Measurements from ENCODE around the gene SNRPE. TPM values are rescaled to one million over a fixed set of nuclear protein-coding genes. Genes with fewer than 3 reads are reported as not detected.

SNRPE gene
- total and polyA plus RNA-seq, 4 donors, result 49.3 to 141 (median 116) TPM

Small RNAs within 50 kb of the gene (small RNA-seq; reads per million reads assigned to genes)
- not detected for gene HSPE1P6 (ENCODE audit: low replicate concordance)

Other genes starting within 250 kb of the SNRPE start
- 100 to 1,000 TPM in 1 of 2 donors, 10 to 100 TPM in 1; 87.9 to 111 TPM for gene ATP2B4, start 234.8 kb upstream of the SNRPE start, total RNA-seq
- gene ATP2B4, start 234.8 kb upstream of the SNRPE start, polyA plus RNA-seq (ENCODE audit: insufficient read length in 2 of 2), result 100 to 1,000 TPM; 126 to 129 TPM
- gene LAX1, start 96.4 kb upstream of the SNRPE start, total RNA-seq, result under 1 TPM; 0.11 to 0.20 TPM
- gene LAX1, start 96.4 kb upstream of the SNRPE start, polyA plus RNA-seq (ENCODE audit: insufficient read length in 2 of 2), result under 1 TPM in 1 of 2 donors, not detected in 1; 0.12 TPM
- gene ZBED6, start 66.0 kb upstream of the SNRPE start, total RNA-seq, result 10 to 100 TPM; 17.7 to 29.1 TPM
- gene ZBED6, start 66.0 kb upstream of the SNRPE start, polyA plus RNA-seq (ENCODE audit: insufficient read length in 2 of 2), result 1 to 10 TPM; 3.1 to 9.4 TPM
- 100 to 1,000 TPM in 1 of 2 donors, 10 to 100 TPM in 1; 95.3 to 118 TPM for gene ZC3H11A, start 66.0 kb upstream of the SNRPE start, total RNA-seq
- 10 to 100 TPM; 96.6 to 97.6 TPM for gene ZC3H11A, start 66.0 kb upstream of the SNRPE start, polyA plus RNA-seq (ENCODE audit: insufficient read length in 2 of 2)
- 10 to 100 TPM in 1 of 2 donors, 1 to 10 TPM in 1; 8.4 to 21.2 TPM for gene SOX13, start 211.5 kb downstream of the SNRPE start, total RNA-seq
- gene SOX13, start 211.5 kb downstream of the SNRPE start, polyA plus RNA-seq (ENCODE audit: insufficient read length in 2 of 2), result 10 to 100 TPM; 41.9 to 49.6 TPM

Data from spinal cord (tissue), 4 donors.